WTC11 (cell line): ENCODE measurements around the gene SLC30A3.

Experiments
- CTCF ChIP-seq: fragments of 200-600 bp; IDR thresholded peaks from 2 replicates; pipeline ENCODE4 v1.8.0; 2022; ENCODE audit warnings: antibody characterized with exemption
- PREB ChIP-seq: sonication (generic); formaldehyde crosslinking; IDR thresholded peaks from 2 replicates; pipeline ENCODE4 v1.8.1; 2022; ENCODE audit warnings: mild to moderate bottlenecking, missing genetic modification reagents, moderate library complexity, borderline replicate concordance
- ZNF416 ChIP-seq: fragments of 250-450 bp; sonication (Bioruptor Pico); IDR thresholded peaks from 2 replicates; pipeline ENCODE4 v1.9.0; 2021; ENCODE audit warnings: mild to moderate bottlenecking, inconsistent platforms

GRCh38 chr2:27262379-27263286 lies at the start of gene SLC30A3:
- TF ChIP-seq PREB (CRISPR knock-in tag): no peak
- no peak for TF ChIP-seq ZNF416 (CRISPR knock-in tag)
- TF ChIP-seq CTCF: no peak
